WTC11 (cell line): ENCODE measurements around the gene CRKL. TPM values are rescaled to one million over a fixed set of nuclear protein-coding genes. Genes with fewer than 3 reads are reported as not detected.

Experiments used
- ATAC-seq: fragments of 200-7000 bp; cut with Tn5 transposase; 2 replicates; pipeline ENCODE4 v1.10.0; 2021; ENCODE audit warnings: mild to moderate bottlenecking, moderate library complexity
- CTCF ChIA-PET: fragments of 300-600 bp; sonication (Branson Sonifier 250); formaldehyde crosslinking; loops from one replicate; lab custom pipeline; 2021; ENCODE audit warnings: antibody characterized with exemption; lab: Charles Lee
- POLR2A ChIA-PET: fragments of 350-600 bp; sonication (Branson Sonifier 250); formaldehyde crosslinking; loops from one replicate; lab custom pipeline; 2021; ENCODE audit warnings: antibody characterized with exemption; lab: Charles Lee
- DNase-seq: peaks from one replicate; pipeline ENCODE4 v3.0.0; 2021; ENCODE audit warnings: low spot score
- H3K27ac Mint-ChIP-seq: 2 replicates; pipeline ENCODE4 v1.8.0; 2021; ENCODE audit warnings: mixed read lengths
- H3K27me3 Mint-ChIP-seq: 2 replicates; pipeline ENCODE4 v1.8.0; 2021; ENCODE audit warnings: low read depth, mild to moderate bottlenecking, moderate library complexity, mixed read lengths
- H3K36me3 Mint-ChIP-seq: 2 replicates; pipeline ENCODE4 v1.8.0; 2021; ENCODE audit warnings: mixed read lengths
- H3K4me1 Mint-ChIP-seq: 2 replicates; pipeline ENCODE4 v1.8.0; 2022; ENCODE audit warnings: mixed read lengths
- H3K4me3 Mint-ChIP-seq: 2 replicates; pipeline ENCODE4 v1.8.0; 2021; ENCODE audit warnings: mild to moderate bottlenecking, moderate library complexity, mixed read lengths
- H3K9me3 Mint-ChIP-seq: 2 replicates; pipeline ENCODE4 v1.8.0; 2021; ENCODE audit warnings: mixed read lengths
- CREB1 ChIP-seq: sonication (generic); formaldehyde crosslinking; IDR thresholded peaks from 2 replicates; pipeline ENCODE4 v1.8.0; 2023; ENCODE audit warnings: mild to moderate bottlenecking, missing genetic modification reagents
- ESRRA ChIP-seq: sonication (generic); formaldehyde crosslinking; IDR thresholded peaks from 2 replicates; pipeline ENCODE4 v1.8.1; 2022; ENCODE audit warnings: mild to moderate bottlenecking, missing genetic modification reagents, borderline replicate concordance
- NFE2L1 ChIP-seq: sonication (generic); formaldehyde crosslinking; IDR thresholded peaks from 2 replicates; pipeline ENCODE4 v1.8.1; 2023; ENCODE audit warnings: missing genetic modification reagents
- RELA ChIP-seq: sonication (generic); formaldehyde crosslinking; IDR thresholded peaks from 2 replicates; pipeline ENCODE4 v1.8.1; 2022; ENCODE audit warnings: missing genetic modification reagents, mild to moderate bottlenecking, borderline replicate concordance
- RORB ChIP-seq: fragments of 250-450 bp; sonication (Bioruptor Pico); IDR thresholded peaks from 2 replicates; pipeline ENCODE4 v1.9.0; 2021; ENCODE audit warnings: mild to moderate bottlenecking
- ZNF121 ChIP-seq: sonication (generic); formaldehyde crosslinking; IDR thresholded peaks from 2 replicates; pipeline ENCODE4 v1.8.0; 2023; ENCODE audit warnings: missing genetic modification reagents
- total RNA-seq: library from RNA; stranded (reverse); gene quantifications from 3 replicates; pipeline ENCODE4 v1.2.3, GENCODE V29; 2021
- TF ChIP-seq, protein P1 (sequence below): fragments of 250-450 bp; sonication (Bioruptor Pico); IDR thresholded peaks from 2 replicates; pipeline ENCODE4 v1.8.0; 2021; ENCODE audit warnings: mild to moderate bottlenecking
- TF ChIP-seq, protein P2 (sequence below): sonication (generic); formaldehyde crosslinking; IDR thresholded peaks from 2 replicates; pipeline ENCODE4 v1.8.1; 2023; ENCODE audit warnings: mild to moderate bottlenecking, moderate library complexity, missing genetic modification reagents
- TF ChIP-seq, protein P3 (sequence below): fragments of 250-450 bp; sonication (Bioruptor Pico); IDR thresholded peaks from 2 replicates; pipeline ENCODE4 v2.1.2; 2022; ENCODE audit warnings: mild to moderate bottlenecking, moderate library complexity
- TF ChIP-seq, protein P4 (sequence below): sonication (generic); formaldehyde crosslinking; IDR thresholded peaks from 2 replicates; pipeline ENCODE4 v1.8.0; 2022; ENCODE audit warnings: mild to moderate bottlenecking, missing genetic modification reagents
- TF ChIP-seq, protein P5 (sequence below): sonication (generic); formaldehyde crosslinking; IDR thresholded peaks from 2 replicates; pipeline ENCODE4 v1.8.0; 2022; ENCODE audit warnings: missing genetic modification reagents

The CRKL gene
- total RNA-seq, 1 experiment from 2014 or later, result 114 TPM

DNA sequence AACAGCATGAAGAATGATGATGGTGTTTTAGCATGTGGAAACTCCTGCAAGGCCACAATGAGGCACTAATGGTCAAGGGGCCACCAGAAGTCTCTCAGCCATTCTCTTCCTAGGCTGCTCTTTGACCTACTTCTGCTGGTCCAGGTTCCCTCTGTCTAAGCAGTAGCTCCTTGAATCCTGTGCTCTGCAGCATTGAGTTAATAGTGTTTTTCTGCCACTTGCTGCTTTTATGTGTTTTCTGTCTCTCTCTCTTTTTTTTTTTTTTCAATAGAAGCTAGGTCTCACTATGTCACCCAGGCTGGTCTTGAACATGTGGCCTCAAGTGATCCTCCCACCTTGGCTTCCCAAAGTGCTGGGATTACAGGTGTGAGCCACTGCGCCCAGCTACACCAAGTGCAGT, 29.8 kb downstream of the CRKL start:
- Mint-ChIP-seq H3K27ac (0 out of 2 replicates have a peak overlapping the region, but pooled peaks have one; percentile 64), H3K36me3 (peaks cover 30% of the 10 kb centered on the region)
- TF ChIP-seq, protein P1, sequence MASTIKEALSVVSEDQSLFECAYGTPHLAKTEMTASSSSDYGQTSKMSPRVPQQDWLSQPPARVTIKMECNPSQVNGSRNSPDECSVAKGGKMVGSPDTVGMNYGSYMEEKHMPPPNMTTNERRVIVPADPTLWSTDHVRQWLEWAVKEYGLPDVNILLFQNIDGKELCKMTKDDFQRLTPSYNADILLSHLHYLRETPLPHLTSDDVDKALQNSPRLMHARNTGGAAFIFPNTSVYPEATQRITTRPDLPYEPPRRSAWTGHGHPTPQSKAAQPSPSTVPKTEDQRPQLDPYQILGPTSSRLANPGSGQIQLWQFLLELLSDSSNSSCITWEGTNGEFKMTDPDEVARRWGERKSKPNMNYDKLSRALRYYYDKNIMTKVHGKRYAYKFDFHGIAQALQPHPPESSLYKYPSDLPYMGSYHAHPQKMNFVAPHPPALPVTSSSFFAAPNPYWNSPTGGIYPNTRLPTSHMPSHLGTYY (CRISPR knock-in tag), result no peak
- TF ChIP-seq, all 79 proteins: peak for 0
- POLR2A ChIA-PET, result no interaction called here
- CTCF ChIA-PET, result interaction anchor here (1.0 to 1.9 kb wide), 5 partner anchors 9 to 162 kb away, joined by 3 to 7 read pairs (median 5); partner anchors contain the start of gene CRKL
- H3K4me1 Mint-ChIP-seq, result peaks cover 28% of the 10 kb centered on the region
- no peaks in the 10 kb centered on the region for H3K9me3 Mint-ChIP-seq
- ATAC-seq, result no peak
- H3K4me3 Mint-ChIP-seq, result no peak overlapping the region
- DNase-seq, result no peak
- no peaks in the 10 kb centered on the region for H3K27me3 Mint-ChIP-seq

DNA sequence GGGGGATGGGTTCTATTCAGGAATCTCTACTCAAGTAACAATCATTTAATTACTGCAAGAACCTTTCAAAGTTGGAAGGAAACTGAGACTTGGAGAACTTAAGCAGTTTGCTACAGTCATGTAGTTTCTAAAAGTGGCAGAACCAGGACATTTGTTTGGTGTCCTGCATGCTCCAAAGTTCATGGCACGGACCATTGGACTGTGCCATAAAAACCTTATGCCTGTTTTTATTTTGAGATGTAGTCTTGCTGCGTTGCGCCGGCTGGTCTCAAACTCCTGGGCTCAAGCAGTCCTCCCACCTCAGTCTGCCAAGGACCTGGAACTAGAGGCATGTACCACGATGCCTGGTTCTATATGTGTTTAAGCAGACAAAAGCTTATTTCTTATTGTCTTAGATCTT, 31.2 kb downstream of the CRKL start:
- ATAC-seq (no peak), DNase-seq (no peak)
- H3K27ac Mint-ChIP-seq, result peak overlapping the region; percentile 54; the same call in 1 of the 2 replicates
- POLR2A ChIA-PET, result no interaction called here
- CTCF ChIA-PET, result interaction anchor here (1.7 kb wide), 1 partner anchor 8 kb away, joined by 7 read pairs; no protein-coding TSS in a partner anchor
- peaks cover 23% of the 10 kb centered on the region for H3K4me1 Mint-ChIP-seq
- H3K36me3 Mint-ChIP-seq, result peaks cover 38% of the 10 kb centered on the region
- H3K9me3 Mint-ChIP-seq, result no peaks in the 10 kb centered on the region
- H3K4me3 Mint-ChIP-seq, result no peak overlapping the region
- TF ChIP-seq, protein P2, sequence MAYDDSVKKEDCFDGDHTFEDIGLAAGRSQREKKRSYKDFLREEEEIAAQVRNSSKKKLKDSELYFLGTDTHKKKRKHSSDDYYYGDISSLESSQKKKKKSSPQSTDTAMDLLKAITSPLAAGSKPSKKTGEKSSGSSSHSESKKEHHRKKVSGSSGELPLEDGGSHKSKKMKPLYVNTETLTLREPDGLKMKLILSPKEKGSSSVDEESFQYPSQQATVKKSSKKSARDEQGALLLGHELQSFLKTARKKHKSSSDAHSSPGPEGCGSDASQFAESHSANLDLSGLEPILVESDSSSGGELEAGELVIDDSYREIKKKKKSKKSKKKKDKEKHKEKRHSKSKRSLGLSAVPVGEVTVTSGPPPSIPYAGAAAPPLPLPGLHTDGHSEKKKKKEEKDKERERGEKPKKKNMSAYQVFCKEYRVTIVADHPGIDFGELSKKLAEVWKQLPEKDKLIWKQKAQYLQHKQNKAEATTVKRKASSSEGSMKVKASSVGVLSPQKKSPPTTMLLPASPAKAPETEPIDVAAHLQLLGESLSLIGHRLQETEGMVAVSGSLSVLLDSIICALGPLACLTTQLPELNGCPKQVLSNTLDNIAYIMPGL (CRISPR knock-in tag), result no peak
- no peaks in the 10 kb centered on the region for H3K27me3 Mint-ChIP-seq

DNA sequence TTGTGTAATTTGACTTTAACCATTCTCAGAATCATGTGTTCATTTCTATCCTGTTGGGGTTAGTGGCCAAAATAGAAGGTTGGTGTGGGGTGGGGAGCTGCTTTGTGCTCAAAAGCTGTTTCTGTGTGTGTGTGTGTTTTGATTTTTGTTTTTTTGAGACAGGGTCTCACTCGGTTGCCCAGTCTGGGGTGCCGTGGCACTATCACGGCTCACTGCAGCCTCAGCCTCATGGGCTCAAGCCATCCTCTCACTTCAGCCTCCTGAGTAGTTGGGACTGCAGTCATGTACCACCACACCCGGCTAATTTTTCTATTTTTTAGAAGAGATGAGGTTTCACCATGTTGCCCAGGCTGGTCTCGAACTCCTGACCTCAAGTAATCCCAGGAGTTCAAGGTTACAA, 31.8 kb downstream of the CRKL start:
- H3K9me3 Mint-ChIP-seq, result no peaks in the 10 kb centered on the region
- no peak overlapping the region for H3K27ac Mint-ChIP-seq
- CTCF ChIA-PET, result no interaction called here
- H3K4me3 Mint-ChIP-seq, result no peak overlapping the region
- no peaks in the 10 kb centered on the region for H3K27me3 Mint-ChIP-seq
- ATAC-seq (no peak), DNase-seq (no peak)
- peaks cover 23% of the 10 kb centered on the region for H3K4me1 Mint-ChIP-seq
- TF ChIP-seq RORB (CRISPR knock-in tag) (no peak), RELA (CRISPR knock-in tag) (no peak), CREB1 (CRISPR knock-in tag) (no peak), ESRRA (CRISPR knock-in tag) (no peak), ZNF121 (peak; percentile 83; the same call in 1 of the 2 replicates), NFE2L1 (no peak)
- TF ChIP-seq, protein P3, sequence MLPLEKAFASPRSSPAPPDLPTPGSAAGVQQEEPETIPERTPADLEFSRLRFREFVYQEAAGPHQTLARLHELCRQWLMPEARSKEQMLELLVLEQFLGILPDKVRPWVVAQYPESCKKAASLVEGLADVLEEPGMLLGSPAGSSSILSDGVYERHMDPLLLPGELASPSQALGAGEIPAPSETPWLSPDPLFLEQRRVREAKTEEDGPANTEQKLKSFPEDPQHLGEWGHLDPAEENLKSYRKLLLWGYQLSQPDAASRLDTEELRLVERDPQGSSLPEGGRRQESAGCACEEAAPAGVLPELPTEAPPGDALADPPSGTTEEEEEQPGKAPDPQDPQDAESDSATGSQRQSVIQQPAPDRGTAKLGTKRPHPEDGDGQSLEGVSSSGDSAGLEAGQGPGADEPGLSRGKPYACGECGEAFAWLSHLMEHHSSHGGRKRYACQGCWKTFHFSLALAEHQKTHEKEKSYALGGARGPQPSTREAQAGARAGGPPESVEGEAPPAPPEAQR (CRISPR knock-in tag), result no peak
- TF ChIP-seq, protein P4, sequence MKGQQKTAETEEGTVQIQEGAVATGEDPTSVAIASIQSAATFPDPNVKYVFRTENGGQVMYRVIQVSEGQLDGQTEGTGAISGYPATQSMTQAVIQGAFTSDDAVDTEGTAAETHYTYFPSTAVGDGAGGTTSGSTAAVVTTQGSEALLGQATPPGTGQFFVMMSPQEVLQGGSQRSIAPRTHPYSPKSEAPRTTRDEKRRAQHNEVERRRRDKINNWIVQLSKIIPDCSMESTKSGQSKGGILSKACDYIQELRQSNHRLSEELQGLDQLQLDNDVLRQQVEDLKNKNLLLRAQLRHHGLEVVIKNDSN (CRISPR knock-in tag), result no peak
- TF ChIP-seq, protein P5, sequence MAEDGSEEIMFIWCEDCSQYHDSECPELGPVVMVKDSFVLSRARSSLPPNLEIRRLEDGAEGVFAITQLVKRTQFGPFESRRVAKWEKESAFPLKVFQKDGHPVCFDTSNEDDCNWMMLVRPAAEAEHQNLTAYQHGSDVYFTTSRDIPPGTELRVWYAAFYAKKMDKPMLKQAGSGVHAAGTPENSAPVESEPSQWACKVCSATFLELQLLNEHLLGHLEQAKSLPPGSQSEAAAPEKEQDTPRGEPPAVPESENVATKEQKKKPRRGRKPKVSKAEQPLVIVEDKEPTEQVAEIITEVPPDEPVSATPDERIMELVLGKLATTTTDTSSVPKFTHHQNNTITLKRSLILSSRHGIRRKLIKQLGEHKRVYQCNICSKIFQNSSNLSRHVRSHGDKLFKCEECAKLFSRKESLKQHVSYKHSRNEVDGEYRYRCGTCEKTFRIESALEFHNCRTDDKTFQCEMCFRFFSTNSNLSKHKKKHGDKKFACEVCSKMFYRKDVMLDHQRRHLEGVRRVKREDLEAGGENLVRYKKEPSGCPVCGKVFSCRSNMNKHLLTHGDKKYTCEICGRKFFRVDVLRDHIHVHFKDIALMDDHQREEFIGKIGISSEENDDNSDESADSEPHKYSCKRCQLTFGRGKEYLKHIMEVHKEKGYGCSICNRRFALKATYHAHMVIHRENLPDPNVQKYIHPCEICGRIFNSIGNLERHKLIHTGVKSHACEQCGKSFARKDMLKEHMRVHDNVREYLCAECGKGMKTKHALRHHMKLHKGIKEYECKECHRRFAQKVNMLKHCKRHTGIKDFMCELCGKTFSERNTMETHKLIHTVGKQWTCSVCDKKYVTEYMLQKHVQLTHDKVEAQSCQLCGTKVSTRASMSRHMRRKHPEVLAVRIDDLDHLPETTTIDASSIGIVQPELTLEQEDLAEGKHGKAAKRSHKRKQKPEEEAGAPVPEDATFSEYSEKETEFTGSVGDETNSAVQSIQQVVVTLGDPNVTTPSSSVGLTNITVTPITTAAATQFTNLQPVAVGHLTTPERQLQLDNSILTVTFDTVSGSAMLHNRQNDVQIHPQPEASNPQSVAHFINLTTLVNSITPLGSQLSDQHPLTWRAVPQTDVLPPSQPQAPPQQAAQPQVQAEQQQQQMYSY, result no peak
- peaks cover 42% of the 10 kb centered on the region for H3K36me3 Mint-ChIP-seq
- POLR2A ChIA-PET, result no interaction called here
